Stimulated activated CD4-positive, alpha-beta T cell treated with anti-CD3 and anti-CD28 coated beads, Interleukin-1b, Interleukin-23, amount 100 ng/mL, for 24 hours (primary cell): ENCODE data around the gene PTPRE.
A peak's percentile ranks its signal among the peaks of the same experiment; 100 is the strongest.

Source experiments
- DNase-seq, 4 experiments: peaks; one replicate each; pipeline ENCODE4 v3.0.0-alpha.2; 2020; ENCODE audit warnings: low read depth in 4 of 4, low spot score in 1 of 4

Gene PTPRE

DNA sequence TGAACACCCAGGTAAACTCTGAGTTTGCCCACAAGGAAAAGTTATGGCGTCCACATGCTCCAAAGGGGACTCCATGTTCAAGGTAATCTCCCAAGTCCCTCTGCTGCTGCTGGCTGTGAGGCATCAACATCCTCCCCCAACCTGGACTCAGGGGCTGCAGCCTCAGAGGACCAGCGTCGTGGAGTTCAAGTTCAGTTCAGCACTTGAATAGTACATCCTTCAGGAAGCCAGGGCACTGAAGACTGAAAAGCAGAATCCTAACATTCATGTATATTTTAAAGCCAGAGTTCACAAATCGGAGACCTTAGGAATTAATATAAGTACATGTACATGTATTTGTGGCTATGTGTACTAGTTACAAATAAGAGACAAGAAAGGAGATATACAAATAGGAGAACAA is 90.4 kb downstream of the PTPRE start:
- no peak for DNase-seq

DNA sequence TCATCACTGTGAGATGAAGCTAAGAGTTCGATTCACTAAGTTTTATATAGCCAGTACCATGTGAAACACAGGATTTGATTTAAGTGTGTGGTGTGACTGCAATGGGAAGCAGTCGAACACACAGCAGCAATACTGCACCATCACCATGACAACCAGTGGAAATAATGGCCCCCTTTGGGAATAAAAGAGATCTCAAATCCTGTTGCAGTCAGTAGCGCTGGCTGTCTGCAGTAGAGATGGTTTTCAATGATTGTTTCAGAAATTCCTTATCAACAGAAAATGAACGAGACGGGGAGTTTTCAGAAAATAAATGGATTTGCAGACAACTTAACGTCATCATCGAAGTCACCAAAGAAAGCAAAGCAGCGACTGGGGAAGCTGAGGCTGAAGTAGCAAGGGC is 91.0 kb downstream of the PTPRE start:
- no peak for DNase-seq

DNA sequence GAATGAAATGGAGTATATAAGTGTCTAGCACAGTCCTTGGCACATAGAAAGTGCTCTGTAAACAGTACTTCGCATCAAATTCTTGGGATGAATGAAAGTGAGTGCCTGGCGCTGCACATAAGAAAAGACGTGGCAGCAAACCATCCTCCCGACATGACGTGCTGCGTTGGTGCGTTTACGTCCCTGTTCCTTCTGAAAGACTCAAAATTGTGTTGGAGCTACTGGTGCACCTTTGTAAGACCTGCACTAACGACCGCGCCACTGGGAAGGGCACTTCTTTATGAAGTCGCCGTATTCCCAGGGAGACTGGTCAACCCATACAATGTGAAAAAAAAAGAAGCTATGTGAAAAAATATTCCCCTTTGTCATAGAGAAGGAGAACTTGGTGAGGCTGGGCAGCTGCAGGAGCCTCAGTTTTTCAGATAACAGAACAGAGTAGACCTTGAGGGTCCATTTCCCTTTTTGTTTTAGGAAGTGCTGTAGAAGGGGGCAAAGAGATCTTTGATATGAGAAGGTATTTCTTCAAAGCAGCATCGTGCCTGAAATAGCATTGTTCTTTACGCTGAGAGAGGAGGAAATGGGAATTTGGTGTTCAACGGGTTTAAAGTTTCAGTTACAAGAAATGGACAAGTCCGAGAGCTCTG is 91.7 kb downstream of the PTPRE start:
- no peak for DNase-seq

DNA sequence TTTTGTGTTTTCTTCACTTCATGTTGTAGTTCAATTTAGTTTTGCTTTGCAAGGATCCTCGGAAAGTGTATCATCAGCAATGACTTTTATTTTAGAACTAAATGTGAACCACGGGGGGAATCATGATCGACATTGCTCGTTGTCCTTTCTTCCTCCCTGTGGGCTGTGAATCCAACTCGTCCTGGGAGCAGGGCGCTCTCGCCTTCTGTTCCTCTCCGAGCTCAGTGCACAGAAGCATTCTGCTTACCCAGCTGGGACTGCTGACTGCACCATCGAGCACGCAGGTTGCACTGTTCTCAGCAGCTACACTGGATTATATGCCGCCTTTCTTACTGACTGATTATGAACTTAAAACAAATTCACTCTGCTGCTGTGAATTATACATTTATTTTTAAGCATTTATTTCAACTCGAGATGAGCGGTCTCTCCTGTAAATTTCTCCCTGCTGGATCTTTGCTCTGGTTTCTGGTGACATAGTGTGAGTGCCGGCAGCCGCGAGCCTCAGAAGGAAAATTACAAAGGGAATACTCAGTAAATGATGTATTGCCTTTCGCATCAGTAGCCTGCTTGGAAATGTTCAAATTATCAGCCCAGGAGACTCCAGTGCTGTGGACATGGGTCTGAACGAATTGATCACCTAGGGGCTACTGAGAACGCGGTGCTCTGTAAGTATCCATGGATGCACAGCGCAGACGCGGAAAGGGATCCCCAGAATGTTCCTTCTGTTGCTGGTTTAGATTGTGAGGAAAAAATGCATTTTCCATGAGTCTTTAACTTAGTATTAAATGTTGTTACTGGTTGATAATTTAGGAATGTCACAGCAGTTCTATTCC is 92.6 kb downstream of the PTPRE start:
- no peak for DNase-seq

DNA sequence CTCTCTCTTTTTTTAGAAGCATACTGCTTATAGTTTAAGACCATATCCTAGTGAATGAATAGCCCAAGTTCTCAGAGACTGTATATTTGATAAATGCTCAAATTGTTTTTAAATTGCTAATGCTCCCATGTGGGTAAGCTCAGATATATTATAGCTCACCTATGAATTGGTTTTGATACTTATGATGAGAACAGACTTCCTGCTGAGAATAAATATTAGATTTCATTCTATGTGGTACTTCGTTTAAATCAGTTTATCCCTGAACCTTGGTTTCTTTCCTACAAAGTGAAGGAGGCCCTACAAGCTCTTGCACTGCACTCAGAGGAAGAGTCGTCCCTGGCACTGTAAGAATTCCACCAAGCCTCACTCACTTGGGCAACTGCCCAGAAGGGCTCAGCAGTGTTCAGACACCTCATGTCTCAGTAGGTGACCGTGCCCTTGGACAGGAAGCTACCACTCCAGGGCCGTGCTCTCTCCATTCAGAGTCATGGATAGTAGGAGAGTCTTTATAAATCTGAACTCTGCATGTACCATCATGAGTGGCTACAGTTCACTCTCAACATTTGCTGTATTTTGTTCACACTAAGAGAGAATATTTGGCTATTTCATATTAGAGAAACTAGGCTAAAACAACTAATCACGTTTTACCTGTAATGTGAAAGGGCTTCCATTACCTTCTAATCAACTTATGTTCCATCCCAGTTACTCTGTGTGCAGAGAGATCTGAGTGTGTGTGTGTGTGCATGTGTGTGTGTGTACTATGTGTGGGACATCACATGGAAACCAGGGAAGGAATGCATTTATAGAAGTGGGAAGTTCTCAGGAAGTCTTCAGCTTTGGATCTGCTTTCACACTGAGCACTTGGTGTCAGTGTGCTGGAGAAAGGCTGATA is 93.8 kb downstream of the PTPRE start:
- DNase-seq, result no peak

DNA sequence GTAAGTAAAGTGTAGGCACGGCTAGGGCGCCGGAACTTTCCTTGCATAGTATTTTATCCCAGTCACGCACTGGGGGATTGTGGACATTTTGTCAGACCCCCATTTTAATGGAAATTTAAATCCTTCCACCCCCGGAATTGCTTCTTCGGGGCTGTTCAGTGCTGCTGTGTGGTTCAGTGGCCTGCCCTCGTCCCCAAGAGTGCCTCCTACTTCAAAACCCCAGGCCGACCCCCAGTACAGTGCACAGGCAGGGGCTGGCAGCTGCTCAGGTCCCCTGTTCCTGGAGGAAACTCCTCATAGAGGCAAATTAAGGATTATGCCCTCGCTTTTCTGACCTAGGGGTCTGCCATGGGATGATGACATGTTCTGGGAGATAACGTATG is 94.5 kb downstream of the PTPRE start:
- no peak for DNase-seq

DNA sequence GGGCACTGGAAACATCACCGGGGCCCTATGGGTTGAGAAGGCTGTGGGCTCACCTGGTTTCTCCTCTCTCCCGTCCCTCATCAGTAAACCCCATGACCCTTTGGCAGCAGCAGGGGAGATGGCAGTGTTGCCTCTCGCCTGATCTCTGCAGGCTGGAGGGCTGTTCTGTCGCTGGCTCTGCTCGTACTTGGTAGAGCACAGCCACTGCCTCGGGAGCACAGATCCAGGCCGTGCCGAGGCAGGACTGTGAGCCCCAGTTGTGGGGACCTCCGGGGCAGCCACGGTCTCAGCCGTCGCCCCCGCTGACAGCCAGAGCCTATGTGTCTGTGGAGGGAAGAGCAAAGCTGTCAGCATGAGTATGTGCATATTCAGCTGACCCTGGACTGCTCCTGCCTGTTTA is 94.9 kb downstream of the PTPRE start:
- no peak for DNase-seq

DNA sequence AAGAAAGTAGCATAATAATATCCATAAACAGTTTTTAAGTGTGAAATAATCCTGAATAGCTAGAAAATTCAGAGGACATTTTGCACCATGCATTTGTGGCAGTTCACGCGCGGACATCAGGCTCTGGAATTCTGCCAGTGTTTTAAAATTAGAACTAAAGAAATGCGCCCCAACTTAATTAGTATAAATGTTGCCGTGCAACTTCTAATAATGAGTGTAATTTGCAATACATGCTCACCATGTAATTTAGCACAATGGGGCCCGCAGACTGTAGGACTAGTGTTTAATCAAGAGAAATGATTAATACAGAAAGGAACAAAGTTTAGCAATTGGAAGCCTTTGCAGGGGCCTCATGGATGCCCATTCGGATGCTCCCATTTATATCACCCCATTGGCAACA is 96.6 kb downstream of the PTPRE start:
- no peak for DNase-seq

DNA sequence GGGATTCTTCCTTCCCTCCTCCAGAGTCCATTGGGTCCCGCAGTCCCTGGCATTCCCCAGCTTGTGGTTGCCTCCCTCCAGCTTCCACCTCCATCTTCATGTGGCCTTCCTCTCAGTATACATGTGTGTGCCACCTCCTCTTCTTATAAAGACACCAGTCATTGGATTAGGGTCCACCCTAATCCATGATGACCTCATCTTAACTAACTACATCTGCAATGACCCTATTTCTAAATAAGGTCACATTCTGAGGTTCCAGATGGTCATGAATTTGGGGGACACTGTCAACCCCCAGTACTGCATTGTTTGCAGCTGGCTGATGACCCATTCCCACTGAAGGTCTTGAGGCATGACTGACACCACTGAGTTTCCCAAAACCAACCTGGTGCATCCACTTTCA is 99.0 kb downstream of the PTPRE start:
- no peak for DNase-seq

DNA sequence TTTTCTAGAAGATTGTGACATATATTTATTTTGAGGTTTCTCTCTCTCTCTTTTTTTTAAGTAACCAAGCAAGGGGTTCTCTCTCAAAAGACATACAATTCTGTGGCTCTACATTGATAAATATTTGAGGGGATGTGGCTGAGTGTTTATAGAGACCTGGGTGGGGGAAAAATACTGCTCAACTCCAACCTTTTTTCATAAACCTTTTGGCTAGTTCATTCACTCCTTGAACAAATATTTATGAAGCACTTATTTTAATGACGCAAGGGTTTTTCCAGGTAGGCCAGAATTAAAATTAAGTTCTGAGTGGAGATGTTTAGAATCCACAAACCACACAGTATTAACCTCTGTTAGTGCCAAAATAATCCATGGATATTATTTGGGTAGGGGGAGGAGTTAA is 100.2 kb downstream of the PTPRE start:
- DNase-seq, result no peak

DNA sequence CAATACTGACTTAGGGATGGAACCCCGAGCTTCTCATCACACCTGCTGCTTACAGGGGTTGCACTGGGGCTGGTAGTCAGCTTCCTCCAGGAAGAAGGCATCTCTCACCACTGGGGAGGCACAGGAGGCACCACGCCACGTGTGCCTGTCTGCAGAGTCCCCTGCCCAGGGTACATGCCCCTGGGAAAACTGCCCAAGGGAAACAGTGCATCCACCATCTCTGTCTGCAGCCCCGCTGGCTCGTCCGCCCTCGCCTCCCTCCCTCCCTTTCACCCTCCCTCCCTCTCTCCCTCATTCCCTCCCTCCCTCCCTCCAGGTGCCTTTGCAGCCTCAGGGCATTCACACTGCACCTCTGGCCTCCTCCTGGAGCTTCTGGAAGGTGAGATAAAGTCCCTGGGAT is 101.1 kb downstream of the PTPRE start:
- no peak for DNase-seq

DNA sequence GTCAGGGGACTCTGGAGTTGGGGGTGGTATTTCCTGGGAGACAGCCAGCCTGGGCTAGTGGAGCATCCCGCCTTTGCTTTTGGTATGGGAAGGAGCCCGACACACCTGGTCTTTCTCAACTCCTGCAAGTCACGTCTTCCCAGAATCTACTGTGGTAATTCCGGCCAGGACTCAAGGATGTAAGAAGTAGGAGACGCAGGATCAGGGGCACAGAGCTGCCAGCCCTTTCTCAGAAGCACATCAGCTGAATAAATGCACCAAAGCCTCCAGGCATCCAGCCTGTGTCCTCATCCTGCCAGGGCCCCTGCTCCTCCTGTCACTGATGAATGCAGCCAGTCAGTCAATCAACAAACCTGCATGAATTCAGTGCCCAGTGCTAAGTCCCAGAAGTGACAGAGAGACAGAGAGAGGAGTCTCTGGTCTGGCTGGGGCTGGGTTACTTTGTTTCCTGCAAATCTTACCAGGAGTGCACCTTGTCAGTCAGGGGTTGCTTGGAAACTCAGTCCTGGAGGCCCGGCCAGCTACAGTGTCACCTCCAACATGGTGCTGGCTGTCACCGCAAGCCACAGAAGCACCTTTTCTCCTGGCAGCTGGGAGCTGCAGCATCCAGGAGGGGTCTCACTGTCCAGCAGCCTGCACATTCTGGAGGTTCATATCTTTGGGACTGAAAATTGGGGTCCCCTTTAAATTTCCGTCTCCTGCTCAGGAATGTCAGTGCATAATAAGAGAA is 101.8 kb downstream of the PTPRE start:
- no peak for DNase-seq

DNA sequence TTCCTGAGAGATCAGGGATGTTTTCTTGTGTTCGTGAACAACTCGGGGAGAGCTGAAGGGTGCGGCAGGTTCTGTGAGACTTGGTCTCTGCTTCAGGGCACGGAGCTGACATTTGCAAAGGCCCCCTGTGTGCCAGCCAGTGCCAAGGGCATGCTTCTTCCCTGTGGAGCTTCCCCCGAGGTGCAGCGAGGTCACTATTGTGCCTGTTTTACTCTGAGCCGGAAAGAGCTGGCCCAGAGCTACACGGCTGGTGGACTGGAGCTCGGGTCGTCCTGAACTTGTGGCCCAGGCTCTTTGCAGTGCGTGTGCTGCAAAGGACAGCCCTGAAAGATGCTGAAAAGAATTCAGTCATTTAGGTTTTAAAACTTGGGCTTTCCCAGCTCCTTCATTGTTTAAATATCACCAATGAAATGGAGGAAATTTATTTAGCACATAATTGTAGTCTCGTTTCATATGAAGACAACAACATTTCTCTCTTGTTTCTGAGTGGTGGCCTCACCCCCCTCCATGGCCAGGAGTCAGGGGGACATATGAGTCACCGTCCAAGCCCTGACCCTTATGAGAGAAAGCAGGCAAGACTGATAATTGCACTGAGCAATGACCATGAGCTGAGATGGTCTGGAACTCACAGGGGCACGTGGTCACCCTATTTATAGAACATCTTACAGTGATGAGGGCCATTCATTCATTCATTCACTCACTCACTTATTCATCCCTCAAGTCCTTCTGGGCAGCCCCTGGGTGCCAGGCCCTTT is 102.6 kb downstream of the PTPRE start:
- DNase-seq, result no peak

DNA sequence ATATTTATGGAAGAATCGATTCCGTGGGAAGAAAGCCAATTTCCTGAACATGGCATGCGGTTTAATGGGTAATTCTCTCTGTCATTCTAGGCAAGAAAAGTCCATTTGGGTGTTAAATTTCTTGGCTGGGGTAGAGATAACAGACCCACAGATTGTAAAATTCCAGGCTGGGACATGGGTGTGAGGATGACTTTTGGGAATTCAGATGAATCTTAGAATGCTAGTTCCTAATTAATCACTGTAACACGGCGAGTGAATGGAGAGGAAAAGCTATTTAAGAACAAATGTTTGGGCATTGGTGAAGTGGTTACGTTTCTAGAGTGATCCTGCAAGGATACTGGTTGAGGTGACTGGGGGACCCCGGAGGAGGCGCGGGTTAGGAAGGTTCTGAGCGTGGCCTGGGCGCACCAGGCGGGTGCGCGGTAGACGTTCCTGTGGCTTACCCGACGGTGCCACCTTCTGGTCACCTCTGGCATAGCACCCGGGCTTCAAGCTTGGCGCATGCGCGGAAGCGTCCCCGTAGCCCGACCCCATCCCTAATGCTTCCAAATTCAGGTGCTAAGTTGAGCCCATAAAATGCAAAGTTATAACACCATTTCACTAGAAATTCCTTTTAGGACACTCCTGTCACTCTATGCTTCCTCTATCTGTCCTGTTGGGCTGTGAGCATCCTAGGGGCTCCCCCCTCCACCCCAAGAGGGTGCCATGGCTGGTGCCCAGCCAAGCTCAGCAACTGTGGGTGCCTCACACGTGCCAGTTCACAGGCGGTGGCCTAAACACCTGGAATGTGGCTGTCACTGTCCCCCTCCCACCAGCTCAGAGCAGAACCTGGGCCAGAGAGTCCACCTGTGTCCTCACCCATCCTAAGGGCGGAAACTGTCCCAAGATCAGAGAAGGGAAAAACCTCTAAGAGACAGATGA is 104.4 kb downstream of the PTPRE start:
- peak; percentile 77 to 92 (median 81) for DNase-seq

DNA sequence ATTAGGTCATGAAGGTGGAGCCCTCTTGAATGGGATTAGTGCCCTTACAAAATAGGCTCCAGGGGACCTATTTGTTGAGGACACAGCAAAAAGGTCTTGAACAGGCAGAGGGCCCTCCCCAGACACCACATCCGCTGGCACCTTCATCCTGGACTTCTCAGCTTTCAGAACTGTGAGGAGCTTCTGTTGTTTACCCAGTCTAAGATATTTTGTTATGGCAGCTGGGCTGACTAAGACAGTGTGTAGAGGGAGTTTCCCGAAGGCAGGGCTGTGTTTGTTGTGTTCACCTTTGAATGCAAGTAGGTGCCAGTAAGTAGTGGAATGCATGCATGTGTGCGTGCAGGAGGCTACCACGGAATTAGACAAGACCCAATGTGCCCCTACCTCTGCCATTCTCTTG is 106.7 kb downstream of the PTPRE start:
- no peak for DNase-seq

DNA sequence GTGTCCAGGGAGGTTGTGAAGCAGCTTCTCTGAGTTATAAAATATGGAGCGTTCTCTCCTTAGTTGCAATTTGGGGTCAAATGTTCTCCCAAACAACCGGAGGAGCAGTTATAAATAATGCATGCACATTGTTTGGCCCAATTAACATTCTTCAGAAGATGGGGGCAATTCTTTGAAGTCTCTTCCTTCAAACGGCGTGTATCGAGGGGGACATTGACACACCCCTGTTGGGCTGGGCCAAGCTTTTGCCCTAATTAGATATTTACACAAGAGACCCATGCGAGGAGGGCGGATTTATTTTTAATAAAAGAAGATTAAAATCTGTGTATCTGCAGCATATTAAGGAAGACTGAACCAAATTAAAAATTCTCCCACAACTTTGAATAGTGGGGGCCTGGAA is 107.3 kb downstream of the PTPRE start:
- DNase-seq, result no peak

DNA sequence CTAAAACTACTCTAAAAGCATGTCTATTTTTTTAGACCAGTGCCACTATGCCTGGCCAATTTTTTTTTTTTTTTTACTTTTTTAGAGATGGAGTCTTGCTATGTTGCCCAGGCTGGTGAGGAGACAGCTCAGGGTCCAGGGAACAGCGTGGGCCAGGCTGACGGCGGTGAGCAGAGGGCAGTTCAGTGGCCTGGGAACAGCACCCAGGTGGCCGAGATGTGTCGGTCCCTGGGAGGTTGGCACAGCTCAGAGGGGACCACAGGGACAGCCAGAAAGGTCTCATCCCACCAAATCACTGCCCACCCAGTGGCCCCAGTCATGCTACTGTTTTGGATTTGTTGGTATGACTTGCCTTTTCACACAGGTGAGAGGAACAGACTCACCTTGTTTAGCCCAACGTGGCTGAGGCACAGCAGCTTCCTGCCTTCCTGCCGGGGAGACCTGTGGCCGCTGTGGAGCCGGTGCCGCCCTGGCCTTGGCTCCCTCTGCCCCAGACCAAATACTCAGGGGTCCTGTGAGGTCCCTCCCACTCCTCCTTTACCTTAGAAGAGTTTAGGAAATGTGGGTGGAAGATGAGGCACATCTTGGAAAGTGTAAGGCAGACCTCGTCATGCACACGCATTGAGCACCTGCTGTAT is 109.6 kb downstream of the PTPRE start:
- DNase-seq, result no peak

DNA sequence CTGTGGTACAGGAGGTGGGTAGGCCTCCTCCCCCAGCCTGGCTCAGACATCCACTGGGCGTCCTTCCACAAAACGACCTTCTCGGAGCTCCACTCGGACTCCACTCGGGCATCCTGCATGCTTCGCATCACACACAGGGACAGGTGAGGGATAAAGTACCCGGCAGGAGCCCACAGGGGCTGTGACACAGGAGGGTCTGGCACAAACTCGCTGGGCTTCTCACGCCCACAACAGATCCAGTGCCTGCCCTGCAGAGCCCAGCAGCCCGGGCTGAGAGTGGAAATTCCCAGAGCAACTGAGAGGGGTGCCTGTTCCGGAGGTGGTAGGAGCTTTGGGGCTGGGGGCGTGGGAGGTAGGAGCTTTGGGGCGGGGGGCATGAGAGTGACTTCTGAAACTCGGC is 110.9 kb downstream of the PTPRE start:
- DNase-seq, result no peak

DNA sequence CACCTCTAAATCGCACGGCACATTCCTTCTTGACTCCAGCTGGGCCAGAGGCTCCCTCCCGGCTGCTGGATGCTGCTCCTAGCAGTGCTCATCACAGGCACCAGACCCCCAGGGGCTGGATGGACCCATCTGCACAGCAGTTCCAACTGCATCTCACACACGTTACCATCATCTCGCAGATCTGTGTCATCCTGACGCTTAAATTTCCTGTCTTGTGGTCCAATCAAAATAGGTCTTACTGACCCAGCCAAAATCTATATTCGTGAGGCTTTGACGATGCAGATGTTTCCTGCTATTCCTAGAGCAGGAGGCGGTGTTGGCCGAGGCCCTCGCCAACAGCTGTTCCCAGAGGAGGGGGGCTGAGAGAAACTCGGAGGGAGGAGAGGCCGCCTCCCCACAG is 111.3 kb downstream of the PTPRE start:
- DNase-seq, result no peak
